Stomach (tissue), 4 donors: ENCODE data around the gene PRKCZ.

Source experiments
- CTCF ChIP-seq, 7 experiments: fragments of 450-650 bp in 4 of 7; fragments of 200-600 bp in 3 of 7; sonication (generic) in 3 of 7; IDR thresholded peaks; one replicate each; pipeline ENCODE4 v1.5.1; 2016 to 2019; ENCODE audit warnings: antibody characterized with exemption in 7 of 7, control low read depth in 2 of 7, mild to moderate bottlenecking in 1 of 7
- POLR2A ChIP-seq, 4 donors: fragments of 450-650 bp; IDR thresholded peaks; one replicate each; pipeline ENCODE4 v1.6.1; 2016; ENCODE audit warnings: antibody characterized with exemption in 4 of 4, control low read depth in 2 of 4, mild to moderate bottlenecking in 1 of 4, moderate library complexity in 1 of 4
- POLR2AphosphoS5 ChIP-seq, 3 donors: sonication (generic); formaldehyde crosslinking; IDR thresholded peaks; one replicate each; pipeline ENCODE4 v1.6.1; 2016; ENCODE audit warnings: antibody characterized with exemption in 3 of 3

GRCh38 chr1:2020310-2020655 is 29.9 kb upstream of the PRKCZ start:
- TF ChIP-seq CTCF (IDR thresholded peaks at IDR 0.05): no peak
- TF ChIP-seq POLR2A (IDR thresholded peaks at IDR 0.05): no peak
- no peak for TF ChIP-seq POLR2AphosphoS5 (IDR thresholded peaks at IDR 0.05)
